GM23338 (cell line): ENCODE measurements around the gene ACTR8. TPM values are rescaled to one million over a fixed set of nuclear protein-coding genes. Genes with fewer than 3 reads are reported as not detected.
A peak's percentile ranks its signal among the peaks of the same experiment; 100 is the strongest.

Experiments used
- ATAC-seq: fragments of 200-7000 bp; cut with Tn5 transposase; 3 replicates; pipeline ENCODE4 v1.9.1; 2020
- DNase-seq: peaks from one replicate; pipeline ENCODE4 v3.0.0-alpha.2; 2015; ENCODE audit warnings: low spot score
- H2AFZ ChIP-seq: fragments of 200-600 bp; sonication (generic); 2 replicates; pipeline ENCODE4 v1.8.0; 2016; ENCODE audit warnings: antibody characterized with exemption, mild to moderate bottlenecking, moderate library complexity
- H3F3A ChIP-seq: fragments of 200-600 bp; sonication (generic); replicated peaks from 2 replicates; pipeline ENCODE4 v1.8.0; 2017; ENCODE audit warnings: antibody characterized with exemption, mixed run types, low read depth
- H3K27ac ChIP-seq: fragments of 200-600 bp; sonication (generic); 2 replicates; pipeline ENCODE4 v1.6.1; 2016; ENCODE audit warnings: low read depth
- H3K27me3 ChIP-seq: fragments of 200-600 bp; sonication (generic); 2 replicates; pipeline ENCODE4 v1.8.0; 2016; ENCODE audit warnings: mild to moderate bottlenecking, mixed run types, moderate library complexity; ENCODE audit not compliant: insufficient read depth
- H3K36me3 ChIP-seq: fragments of 200-600 bp; sonication (generic); 2 replicates; pipeline ENCODE4 v1.8.0; 2016; ENCODE audit warnings: mild to moderate bottlenecking; ENCODE audit not compliant: insufficient read depth
- H3K4me1 ChIP-seq: fragments of 200-600 bp; sonication (generic); 2 replicates; pipeline ENCODE4 v1.8.0; 2016; ENCODE audit warnings: mild to moderate bottlenecking, moderate library complexity; ENCODE audit not compliant: insufficient read depth
- H3K4me2 ChIP-seq: fragments of 200-600 bp; sonication (generic); 2 replicates; pipeline ENCODE4 v1.7.1; 2017; ENCODE audit warnings: mixed run types
- H3K4me3 ChIP-seq: fragments of 200-600 bp; sonication (generic); 2 replicates; pipeline ENCODE4 v1.6.1; 2016; ENCODE audit warnings: mixed run types
- H3K79me2 ChIP-seq: fragments of 200-600 bp; sonication (generic); replicated peaks from 2 replicates; pipeline ENCODE4 v1.8.0; 2017; ENCODE audit warnings: mild to moderate bottlenecking; ENCODE audit not compliant: insufficient read depth
- H3K9me2 ChIP-seq: fragments of 200-600 bp; sonication (generic); 2 replicates; pipeline ENCODE4 v1.8.0; 2017; ENCODE audit not compliant: insufficient read depth
- H4K20me1 ChIP-seq: fragments of 200-600 bp; sonication (generic); replicated peaks from 2 replicates; pipeline ENCODE4 v1.8.0; 2017; ENCODE audit warnings: mild to moderate bottlenecking; ENCODE audit not compliant: insufficient read depth
- H3K27ac Mint-ChIP-seq: 2 replicates; pipeline ENCODE4 v1.8.0; 2020; ENCODE audit warnings: inconsistent platforms, mild to moderate bottlenecking, moderate library complexity, mixed read lengths
- H3K27me3 Mint-ChIP-seq: 3 replicates; pipeline ENCODE4 v1.8.0; 2022; ENCODE audit warnings: low read depth, mild to moderate bottlenecking, moderate library complexity, mixed read lengths, inconsistent platforms; ENCODE audit not compliant: insufficient read depth, poor library complexity
- H3K36me3 Mint-ChIP-seq: 3 replicates; pipeline ENCODE4 v1.8.0; 2021; ENCODE audit warnings: low read depth, mild to moderate bottlenecking, inconsistent platforms, moderate library complexity, mixed read lengths
- H3K4me1 Mint-ChIP-seq: 3 replicates; pipeline ENCODE4 v1.8.0; 2020; ENCODE audit warnings: mild to moderate bottlenecking, inconsistent platforms, mixed read lengths
- H3K4me3 Mint-ChIP-seq: 3 replicates; pipeline ENCODE4 v1.8.0; 2021; ENCODE audit warnings: moderate library complexity, mild to moderate bottlenecking, inconsistent platforms, mixed read lengths
- H3K9me3 Mint-ChIP-seq: 3 replicates; pipeline ENCODE4 v1.8.0; 2020; ENCODE audit warnings: moderate library complexity, mild to moderate bottlenecking, inconsistent platforms, mixed read lengths
- EZH2 ChIP-seq: fragments of 200-600 bp; sonication (generic); IDR thresholded peaks from one replicate; pipeline ENCODE4 v1.8.0; 2017; ENCODE audit warnings: antibody characterized with exemption, mild to moderate bottlenecking, low read depth; ENCODE audit not compliant: unreplicated experiment
- JUNB ChIP-seq: IDR thresholded peaks from one replicate; pipeline ENCODE4 v1.6.1; 2016; ENCODE audit warnings: antibody characterized with exemption; ENCODE audit not compliant: unreplicated experiment
- NANOG ChIP-seq: IDR thresholded peaks from 2 replicates; pipeline ENCODE4 v1.6.1; 2016; ENCODE audit warnings: antibody characterized with exemption, borderline replicate concordance
- POLR2AphosphoS5 ChIP-seq: IDR thresholded peaks from 2 replicates; pipeline ENCODE4 v1.6.1; 2016; ENCODE audit warnings: antibody characterized with exemption, low read depth
- STAT1 ChIP-seq: IDR thresholded peaks from one replicate; pipeline ENCODE4 v1.6.1; 2016; ENCODE audit warnings: antibody characterized with exemption; ENCODE audit not compliant: unreplicated experiment
- ZNF114 ChIP-seq: fragments of 250-450 bp; sonication (Bioruptor Pico); IDR thresholded peaks from 2 replicates; pipeline ENCODE4 v1.5.0; 2020; ENCODE audit warnings: mild to moderate bottlenecking, moderate library complexity
- polyA plus RNA-seq: library from polyadenylated mRNA; unstranded; fragments of >200 nt; fragmentation: Nextera tagmentation; extraction: Ambion mirVana; gene quantifications from 2 replicates; pipeline ENCODE4 v1.2.1, GENCODE V29; 2016
- total RNA-seq: library from RNA; depleted of rRNA; stranded (reverse); fragments of >200 nt; shearing (Covaris generic); gene quantifications from 2 replicates; pipeline ENCODE4 v1.2.3, GENCODE V29; 2014
- TF ChIP-seq, protein P1 (sequence below), 2 experiments: fragments of 200-600 bp in 1 of 2; sonication (generic) in 1 of 2; conservative IDR thresholded peaks; 2 replicates each; pipeline versions ENCODE4 v1.5.1 to v1.6.1; 2016 to 2017; ENCODE audit warnings: antibody characterized with exemption in 2 of 2, low read depth in 2 of 2, mild to moderate bottlenecking in 2 of 2, moderate library complexity in 1 of 2
- TF ChIP-seq, protein P2 (sequence below): IDR thresholded peaks from 2 replicates; pipeline ENCODE4 v1.6.1; 2016; ENCODE audit warnings: antibody characterized with exemption
- TF ChIP-seq, protein P3 (sequence below): fragments of 250-450 bp; sonication (Bioruptor Pico); IDR thresholded peaks from 2 replicates; pipeline ENCODE4 v1.5.0; 2020; ENCODE audit warnings: mild to moderate bottlenecking, moderate library complexity

ACTR8 gene
- total and polyA plus RNA-seq, 2 experiments from 2014 or later: 19.8 to 23.0 TPM

DNA sequence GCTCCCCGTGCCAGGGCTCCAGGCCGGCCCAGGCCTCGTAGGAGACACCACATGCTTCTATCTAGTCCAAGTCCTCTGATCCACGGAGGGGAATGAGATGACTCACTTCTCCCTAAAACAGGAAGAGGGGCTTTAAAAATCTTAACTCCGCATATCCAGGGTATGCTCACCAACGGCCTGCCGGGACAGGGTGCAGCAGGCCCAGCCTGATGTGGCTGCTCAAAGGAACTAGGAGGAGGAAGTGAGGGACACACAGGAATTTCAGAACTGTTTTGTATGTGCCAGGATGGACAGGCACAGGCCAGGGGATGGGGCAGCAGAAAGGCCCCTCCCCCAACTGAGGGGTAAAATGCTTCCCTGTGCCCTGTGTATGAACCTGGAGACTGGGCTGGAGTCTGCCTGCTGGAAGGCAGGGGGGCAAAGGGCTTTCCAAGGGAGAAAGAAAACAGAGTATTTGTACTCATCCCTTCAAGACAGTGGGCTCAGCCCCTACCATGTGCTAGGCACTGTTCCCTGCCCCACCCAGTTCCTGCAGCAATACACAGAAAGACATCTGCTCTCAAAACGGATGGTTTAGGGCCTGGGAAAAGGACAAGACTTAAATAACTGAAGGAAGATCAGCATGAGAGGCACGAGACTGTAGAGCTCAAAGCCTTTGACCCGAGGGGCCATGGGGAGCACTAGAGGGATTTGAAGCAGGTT is 57.8 kb downstream of the ACTR8 start:
- Mint-ChIP-seq H3K4me3 (no peak overlapping the region), H3K36me3 (peaks cover 5% of the 10 kb centered on the region; the same call in 1 of the 3 replicates), H3K27ac (peak overlapping the region; percentile 80; the same call in 1 of the 2 replicates), H3K27me3 (peaks cover 2% of the 10 kb centered on the region), H3K9me3 (no peaks in the 10 kb centered on the region), H3K4me1 (peaks cover 12% of the 10 kb centered on the region)
- Histone ChIP-seq H3K9me2 (no peaks in the 10 kb centered on the region), H3F3A (no peaks in the 10 kb centered on the region), H3K27ac (no peak overlapping the region), H3K4me1 (no peaks in the 10 kb centered on the region), H3K27me3 (no peaks in the 10 kb centered on the region), H3K36me3 (no peaks in the 10 kb centered on the region; the same call in 1 of the 2 replicates), H3K4me3 (no peak overlapping the region), H2AFZ (no peak overlapping the region), H4K20me1 (no peaks in the 10 kb centered on the region; the same call in 1 of the 2 replicates), H3K4me2 (no peak overlapping the region), H3K79me2 (no peaks in the 10 kb centered on the region)
- no peak; the same call in 1 of the 3 replicates for ATAC-seq
- TF ChIP-seq JUNB (no peak), EZH2 (no peak), NANOG (no peak), ZNF114 (CRISPR knock-in tag) (no peak), STAT1 (no peak), POLR2AphosphoS5 (no peak)
- TF ChIP-seq, protein P1, sequence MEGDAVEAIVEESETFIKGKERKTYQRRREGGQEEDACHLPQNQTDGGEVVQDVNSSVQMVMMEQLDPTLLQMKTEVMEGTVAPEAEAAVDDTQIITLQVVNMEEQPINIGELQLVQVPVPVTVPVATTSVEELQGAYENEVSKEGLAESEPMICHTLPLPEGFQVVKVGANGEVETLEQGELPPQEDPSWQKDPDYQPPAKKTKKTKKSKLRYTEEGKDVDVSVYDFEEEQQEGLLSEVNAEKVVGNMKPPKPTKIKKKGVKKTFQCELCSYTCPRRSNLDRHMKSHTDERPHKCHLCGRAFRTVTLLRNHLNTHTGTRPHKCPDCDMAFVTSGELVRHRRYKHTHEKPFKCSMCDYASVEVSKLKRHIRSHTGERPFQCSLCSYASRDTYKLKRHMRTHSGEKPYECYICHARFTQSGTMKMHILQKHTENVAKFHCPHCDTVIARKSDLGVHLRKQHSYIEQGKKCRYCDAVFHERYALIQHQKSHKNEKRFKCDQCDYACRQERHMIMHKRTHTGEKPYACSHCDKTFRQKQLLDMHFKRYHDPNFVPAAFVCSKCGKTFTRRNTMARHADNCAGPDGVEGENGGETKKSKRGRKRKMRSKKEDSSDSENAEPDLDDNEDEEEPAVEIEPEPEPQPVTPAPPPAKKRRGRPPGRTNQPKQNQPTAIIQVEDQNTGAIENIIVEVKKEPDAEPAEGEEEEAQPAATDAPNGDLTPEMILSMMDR (conservative IDR thresholded peaks at IDR 0.05; ENCODE audit: low read depth in 2 of 2): no peak
- TF ChIP-seq, protein P2, sequence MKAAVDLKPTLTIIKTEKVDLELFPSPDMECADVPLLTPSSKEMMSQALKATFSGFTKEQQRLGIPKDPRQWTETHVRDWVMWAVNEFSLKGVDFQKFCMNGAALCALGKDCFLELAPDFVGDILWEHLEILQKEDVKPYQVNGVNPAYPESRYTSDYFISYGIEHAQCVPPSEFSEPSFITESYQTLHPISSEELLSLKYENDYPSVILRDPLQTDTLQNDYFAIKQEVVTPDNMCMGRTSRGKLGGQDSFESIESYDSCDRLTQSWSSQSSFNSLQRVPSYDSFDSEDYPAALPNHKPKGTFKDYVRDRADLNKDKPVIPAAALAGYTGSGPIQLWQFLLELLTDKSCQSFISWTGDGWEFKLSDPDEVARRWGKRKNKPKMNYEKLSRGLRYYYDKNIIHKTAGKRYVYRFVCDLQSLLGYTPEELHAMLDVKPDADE: no peak
- TF ChIP-seq, protein P3, sequence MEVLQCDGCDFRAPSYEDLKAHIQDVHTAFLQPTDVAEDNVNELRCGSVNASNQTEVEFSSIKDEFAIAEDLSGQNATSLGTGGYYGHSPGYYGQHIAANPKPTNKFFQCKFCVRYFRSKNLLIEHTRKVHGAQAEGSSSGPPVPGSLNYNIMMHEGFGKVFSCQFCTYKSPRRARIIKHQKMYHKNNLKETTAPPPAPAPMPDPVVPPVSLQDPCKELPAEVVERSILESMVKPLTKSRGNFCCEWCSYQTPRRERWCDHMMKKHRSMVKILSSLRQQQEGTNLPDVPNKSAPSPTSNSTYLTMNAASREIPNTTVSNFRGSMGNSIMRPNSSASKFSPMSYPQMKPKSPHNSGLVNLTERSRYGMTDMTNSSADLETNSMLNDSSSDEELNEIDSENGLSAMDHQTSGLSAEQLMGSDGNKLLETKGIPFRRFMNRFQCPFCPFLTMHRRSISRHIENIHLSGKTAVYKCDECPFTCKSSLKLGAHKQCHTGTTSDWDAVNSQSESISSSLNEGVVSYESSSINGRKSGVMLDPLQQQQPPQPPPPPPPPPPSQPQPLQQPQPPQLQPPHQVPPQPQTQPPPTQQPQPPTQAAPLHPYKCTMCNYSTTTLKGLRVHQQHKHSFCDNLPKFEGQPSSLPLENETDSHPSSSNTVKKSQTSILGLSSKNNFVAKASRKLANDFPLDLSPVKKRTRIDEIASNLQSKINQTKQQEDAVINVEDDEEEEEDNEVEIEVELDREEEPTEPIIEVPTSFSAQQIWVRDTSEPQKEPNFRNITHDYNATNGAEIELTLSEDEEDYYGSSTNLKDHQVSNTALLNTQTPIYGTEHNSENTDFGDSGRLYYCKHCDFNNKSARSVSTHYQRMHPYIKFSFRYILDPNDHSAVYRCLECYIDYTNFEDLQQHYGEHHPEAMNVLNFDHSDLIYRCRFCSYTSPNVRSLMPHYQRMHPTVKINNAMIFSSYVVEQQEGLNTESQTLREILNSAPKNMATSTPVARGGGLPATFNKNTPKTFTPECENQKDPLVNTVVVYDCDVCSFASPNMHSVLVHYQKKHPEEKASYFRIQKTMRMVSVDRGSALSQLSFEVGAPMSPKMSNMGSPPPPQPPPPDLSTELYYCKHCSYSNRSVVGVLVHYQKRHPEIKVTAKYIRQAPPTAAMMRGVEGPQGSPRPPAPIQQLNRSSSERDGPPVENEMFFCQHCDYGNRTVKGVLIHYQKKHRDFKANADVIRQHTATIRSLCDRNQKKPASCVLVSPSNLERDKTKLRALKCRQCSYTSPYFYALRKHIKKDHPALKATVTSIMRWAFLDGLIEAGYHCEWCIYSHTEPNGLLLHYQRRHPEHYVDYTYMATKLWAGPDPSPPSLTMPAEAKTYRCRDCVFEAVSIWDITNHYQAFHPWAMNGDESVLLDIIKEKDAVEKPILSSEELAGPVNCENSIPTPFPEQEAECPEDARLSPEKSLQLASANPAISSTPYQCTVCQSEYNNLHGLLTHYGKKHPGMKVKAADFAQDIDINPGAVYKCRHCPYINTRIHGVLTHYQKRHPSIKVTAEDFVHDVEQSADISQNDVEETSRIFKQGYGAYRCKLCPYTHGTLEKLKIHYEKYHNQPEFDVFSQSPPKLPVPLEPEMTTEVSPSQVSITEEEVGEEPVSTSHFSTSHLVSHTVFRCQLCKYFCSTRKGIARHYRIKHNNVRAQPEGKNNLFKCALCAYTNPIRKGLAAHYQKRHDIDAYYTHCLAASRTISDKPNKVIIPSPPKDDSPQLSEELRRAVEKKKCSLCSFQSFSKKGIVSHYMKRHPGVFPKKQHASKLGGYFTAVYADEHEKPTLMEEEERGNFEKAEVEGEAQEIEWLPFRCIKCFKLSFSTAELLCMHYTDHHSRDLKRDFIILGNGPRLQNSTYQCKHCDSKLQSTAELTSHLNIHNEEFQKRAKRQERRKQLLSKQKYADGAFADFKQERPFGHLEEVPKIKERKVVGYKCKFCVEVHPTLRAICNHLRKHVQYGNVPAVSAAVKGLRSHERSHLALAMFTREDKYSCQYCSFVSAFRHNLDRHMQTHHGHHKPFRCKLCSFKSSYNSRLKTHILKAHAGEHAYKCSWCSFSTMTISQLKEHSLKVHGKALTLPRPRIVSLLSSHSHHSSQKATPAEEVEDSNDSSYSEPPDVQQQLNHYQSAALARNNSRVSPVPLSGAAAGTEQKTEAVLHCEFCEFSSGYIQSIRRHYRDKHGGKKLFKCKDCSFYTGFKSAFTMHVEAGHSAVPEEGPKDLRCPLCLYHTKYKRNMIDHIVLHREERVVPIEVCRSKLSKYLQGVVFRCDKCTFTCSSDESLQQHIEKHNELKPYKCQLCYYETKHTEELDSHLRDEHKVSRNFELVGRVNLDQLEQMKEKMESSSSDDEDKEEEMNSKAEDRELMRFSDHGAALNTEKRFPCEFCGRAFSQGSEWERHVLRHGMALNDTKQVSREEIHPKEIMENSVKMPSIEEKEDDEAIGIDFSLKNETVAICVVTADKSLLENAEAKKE (CRISPR knock-in tag): no peak
- no peak for DNase-seq
